ENCODE results near the gene IFT57. TPM values are rescaled to one million over a fixed set of nuclear protein-coding genes. Genes with fewer than 3 reads are reported as not detected.
A peak's percentile ranks its signal among the peaks of the same experiment; 100 is the strongest.
"Not testable (repeated sequence)": the region's sequence is repeated elsewhere in the genome, so short reads cannot be mapped to it uniquely, and the experiment has no call there.

IFT57 gene
- 10 to 100 TPM; 19.6 to 23.0 TPM for total RNA-seq

- Mint-ChIP-seq H3K27ac (peak within 1 kb of the TSS; percentile 95), H3K4me1 (ENCODE audit: low read depth) (peaks cover 58% of the 10 kb centered on the region), H3K9me3 (no peaks in the 10 kb centered on the region), H3K36me3 (ENCODE audit: insufficient read depth in 2 of 2) (peaks cover 1 to 3% of the 10 kb centered on the region in 2 donors), H3K27me3 (ENCODE audit: low read depth) (no peaks in the 10 kb centered on the region), H3K4me3 (peak within 1 kb of the TSS; percentile 96 to 99)
- ATAC-seq (replicated peaks in 1 of 2) (peak; percentile 90 to 91), DNase-seq (peak; percentile 93 to 94)
Measured at GRCh38 chr3:108221911-108222852, at the start of gene IFT57. TSS of gene IFT57 (minus strand) at chr3:108222424. CDS start at chr3:108222322, 102 bp downstream.

GRCh38 chr3:108271626-108272025 is 49.4 kb upstream of the IFT57 start:
- Mint-ChIP-seq H3K27me3 (ENCODE audit: low read depth) (no peaks in the 10 kb centered on the region), H3K4me1 (ENCODE audit: low read depth) (no peaks in the 10 kb centered on the region), H3K4me3 (no peak overlapping the region), H3K27ac (no peak overlapping the region), H3K36me3 (ENCODE audit: insufficient read depth in 2 of 2) (peaks cover 3 to 8% of the 10 kb centered on the region in 2 donors), H3K9me3 (peaks cover 10 to 14% of the 10 kb centered on the region in 2 donors)
- no peak for ATAC-seq (replicated peaks in 1 of 2)
- DNase-seq = no peak

- H3K27me3 Mint-ChIP-seq (ENCODE audit: low read depth); DNase-seq; H3K4me3 Mint-ChIP-seq; H3K36me3 Mint-ChIP-seq (ENCODE audit: insufficient read depth in 2 of 2); H3K27ac Mint-ChIP-seq; H3K4me1 Mint-ChIP-seq (ENCODE audit: low read depth); ATAC-seq (replicated peaks in 1 of 2): not testable (repeated sequence)
- peaks cover 8 to 11% of the 10 kb centered on the region in 2 donors for H3K9me3 Mint-ChIP-seq
Measured at GRCh38 chr3:108268235-108268634, 46.0 kb upstream of the IFT57 start.

- H3K4me1 Mint-ChIP-seq (ENCODE audit: low read depth) = not testable (repeated sequence)
Measured at GRCh38 chr3:108264534-108265298, 42.5 kb upstream of the IFT57 start.

DNA sequence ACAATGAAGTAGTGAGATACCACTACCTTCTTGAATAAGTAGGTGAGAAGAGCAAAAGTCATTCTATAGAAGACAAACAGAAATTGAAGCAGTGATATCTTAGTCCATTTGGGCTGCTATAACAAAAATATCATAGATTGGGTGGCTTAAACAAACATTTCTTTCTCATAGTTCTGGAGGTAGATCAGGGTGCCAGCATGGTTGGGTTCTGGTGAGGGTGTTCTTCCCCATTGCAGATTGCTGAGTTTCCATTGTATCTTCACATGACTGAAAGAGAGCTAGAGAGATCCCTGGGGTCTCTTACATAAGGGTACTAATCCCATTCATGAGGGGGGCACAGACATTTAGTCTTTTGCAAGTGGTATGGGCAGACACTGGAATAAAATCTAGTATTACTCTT is 32.9 kb upstream of the IFT57 start:
- no peak overlapping the region for H3K4me3 Mint-ChIP-seq
- H3K9me3 Mint-ChIP-seq = peaks cover 0 to 1% of the 10 kb centered on the region in 2 donors
- no peaks in the 10 kb centered on the region for H3K4me1 Mint-ChIP-seq (ENCODE audit: low read depth)
- peaks cover 0 to 1% of the 10 kb centered on the region in 2 donors for H3K36me3 Mint-ChIP-seq (ENCODE audit: insufficient read depth in 2 of 2)
- DNase-seq (no peak), ATAC-seq (replicated peaks in 1 of 2) (no peak)
- H3K27ac Mint-ChIP-seq = no peak overlapping the region
- no peaks in the 10 kb centered on the region for H3K27me3 Mint-ChIP-seq (ENCODE audit: low read depth)

More at GRCh38 chr3:108264534-108265298, 42.5 kb upstream of the IFT57 start:
- H3K36me3 Mint-ChIP-seq (ENCODE audit: insufficient read depth in 2 of 2); H3K4me3 Mint-ChIP-seq; DNase-seq; H3K27ac Mint-ChIP-seq; H3K27me3 Mint-ChIP-seq (ENCODE audit: low read depth): not testable (repeated sequence)
- peaks cover 11 to 13% of the 10 kb centered on the region in 2 donors for H3K9me3 Mint-ChIP-seq
- ATAC-seq (replicated peaks in 1 of 2) = peak; percentile 49 to 58

GRCh38 chr3:108251844-108252243 is 29.6 kb upstream of the IFT57 start:
- Mint-ChIP-seq H3K27ac (no peak overlapping the region), H3K27me3 (ENCODE audit: low read depth) (no peaks in the 10 kb centered on the region), H3K4me1 (ENCODE audit: low read depth) (peaks cover 9% of the 10 kb centered on the region), H3K36me3 (ENCODE audit: insufficient read depth in 2 of 2) (no peaks in the 10 kb centered on the region), H3K4me3 (no peak overlapping the region), H3K9me3 (peaks cover 0 to 1% of the 10 kb centered on the region in 2 donors)
- DNase-seq (no peak), ATAC-seq (replicated peaks in 1 of 2) (peak in 1 of 2 donors; percentile 17)

DNA sequence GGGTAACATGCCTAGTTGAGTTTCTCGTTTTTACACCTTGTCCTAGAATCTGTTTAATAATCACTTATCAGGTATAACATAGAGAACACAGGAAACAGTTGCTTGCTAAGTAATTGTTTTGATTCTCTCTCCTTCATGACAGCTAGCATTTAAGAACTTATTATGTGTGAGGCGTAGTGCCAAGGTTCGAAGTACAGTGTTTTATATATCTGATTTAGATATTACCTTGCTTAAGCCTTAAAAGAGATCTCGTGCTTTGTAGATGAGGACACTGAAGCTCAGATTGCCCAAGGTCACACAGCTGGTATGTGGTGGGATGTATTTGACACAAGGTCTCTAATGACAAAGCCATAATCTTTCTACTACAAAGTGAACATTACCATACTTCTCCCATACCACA is 29.0 kb upstream of the IFT57 start:
- no peaks in the 10 kb centered on the region for H3K27me3 Mint-ChIP-seq (ENCODE audit: low read depth)
- peaks cover 0 to 1% of the 10 kb centered on the region in 2 donors for H3K9me3 Mint-ChIP-seq
- DNase-seq = no peak
- peaks cover 14% of the 10 kb centered on the region for H3K4me1 Mint-ChIP-seq (ENCODE audit: low read depth)
- no peak overlapping the region for H3K4me3 Mint-ChIP-seq
- ATAC-seq (replicated peaks in 1 of 2) = no peak
- H3K27ac Mint-ChIP-seq = no peak overlapping the region
- H3K36me3 Mint-ChIP-seq (ENCODE audit: insufficient read depth in 2 of 2) = no peaks in the 10 kb centered on the region

DNA sequence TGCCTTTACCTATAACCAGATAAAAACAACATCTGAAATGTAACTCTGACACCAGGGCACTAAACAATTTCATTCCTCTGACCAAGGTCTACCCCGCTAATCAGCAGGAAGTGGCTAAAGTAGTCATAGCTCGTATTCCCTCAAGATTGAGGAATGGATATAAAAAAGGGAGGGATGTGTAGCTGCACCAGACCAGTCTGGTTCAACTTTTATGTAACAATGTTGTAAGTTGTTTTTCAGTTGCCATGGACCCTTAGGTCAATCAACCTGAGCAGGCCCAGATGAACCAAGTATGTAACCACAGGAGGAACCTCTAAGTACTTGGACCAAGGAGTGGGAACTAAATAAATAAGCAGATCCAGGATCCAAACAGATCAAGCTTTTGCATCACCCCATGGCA is 28.4 kb upstream of the IFT57 start:
- Mint-ChIP-seq H3K27me3 (ENCODE audit: low read depth) (no peaks in the 10 kb centered on the region), H3K36me3 (ENCODE audit: insufficient read depth in 2 of 2) (peaks cover 0 to 1% of the 10 kb centered on the region in 2 donors), H3K4me1 (ENCODE audit: low read depth) (peaks cover 16% of the 10 kb centered on the region), H3K27ac (no peak overlapping the region), H3K4me3 (no peak overlapping the region), H3K9me3 (peaks cover 0 to 1% of the 10 kb centered on the region in 2 donors)
- no peak for ATAC-seq (replicated peaks in 1 of 2)
- DNase-seq = no peak

DNA sequence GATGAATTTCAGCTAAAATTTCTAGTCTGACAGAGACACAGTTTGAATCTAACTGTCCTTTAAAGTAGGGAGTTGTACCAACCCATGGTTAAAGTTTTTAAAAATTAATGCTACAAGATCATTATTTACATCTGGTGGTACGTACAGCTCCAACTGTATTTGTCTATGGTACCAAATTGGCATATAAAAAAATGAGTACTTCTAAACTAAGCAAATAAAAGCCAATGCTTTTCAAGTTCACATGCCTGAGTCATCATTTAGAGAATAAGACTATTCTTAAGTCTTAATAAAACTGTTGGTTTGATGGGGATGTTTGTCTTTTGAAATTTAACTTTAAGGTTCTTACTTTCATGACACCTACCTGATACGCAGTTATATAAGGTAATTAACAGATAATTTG is 21.0 kb upstream of the IFT57 start:
- H3K27ac Mint-ChIP-seq = no peak overlapping the region
- no peak overlapping the region for H3K4me3 Mint-ChIP-seq
- peaks cover 5 to 9% of the 10 kb centered on the region in 2 donors for H3K9me3 Mint-ChIP-seq
- ATAC-seq (replicated peaks in 1 of 2) = no peak
- H3K27me3 Mint-ChIP-seq (ENCODE audit: low read depth) = no peaks in the 10 kb centered on the region
- H3K36me3 Mint-ChIP-seq (ENCODE audit: insufficient read depth in 2 of 2) = peaks cover 2 to 8% of the 10 kb centered on the region in 2 donors
- no peak for DNase-seq
- H3K4me1 Mint-ChIP-seq (ENCODE audit: low read depth) = peaks cover 12% of the 10 kb centered on the region

GRCh38 chr3:108242776-108243175 is 20.6 kb upstream of the IFT57 start:
- Mint-ChIP-seq H3K27me3 (ENCODE audit: low read depth) (no peaks in the 10 kb centered on the region), H3K4me1 (ENCODE audit: low read depth) (peaks cover 12% of the 10 kb centered on the region), H3K36me3 (ENCODE audit: insufficient read depth in 2 of 2) (peaks cover 2 to 8% of the 10 kb centered on the region in 2 donors), H3K27ac (no peak overlapping the region), H3K9me3 (peaks cover 5 to 9% of the 10 kb centered on the region in 2 donors), H3K4me3 (no peak overlapping the region)
- no peak for ATAC-seq (replicated peaks in 1 of 2)
- no peak for DNase-seq

DNA sequence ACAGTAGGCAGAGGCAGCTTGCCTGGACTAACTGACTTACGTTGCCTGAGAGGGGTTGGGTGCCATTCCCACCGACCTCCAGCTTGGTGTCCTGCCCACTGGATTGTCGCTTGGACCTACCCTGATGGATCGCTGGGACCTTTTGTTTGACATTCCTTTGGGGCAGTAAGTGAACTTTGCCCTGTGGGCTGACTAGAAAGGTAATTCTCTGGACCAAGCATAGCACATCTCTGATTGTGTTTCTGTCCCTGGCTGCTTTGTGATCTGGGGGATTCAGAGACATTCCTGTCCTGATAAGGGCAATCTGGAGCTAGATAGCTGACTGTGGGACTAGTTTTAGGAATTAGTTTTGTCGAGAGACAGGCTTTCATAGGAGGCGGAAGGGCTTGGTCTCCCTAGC is 19.5 kb upstream of the IFT57 start:
- Mint-ChIP-seq H3K27ac (no peak overlapping the region), H3K36me3 (ENCODE audit: insufficient read depth in 2 of 2) (peaks cover 2 to 8% of the 10 kb centered on the region in 2 donors), H3K27me3 (ENCODE audit: low read depth) (no peaks in the 10 kb centered on the region), H3K4me1 (ENCODE audit: low read depth) (peaks cover 7% of the 10 kb centered on the region), H3K4me3 (no peak overlapping the region), H3K9me3 (peaks cover 5 to 9% of the 10 kb centered on the region in 2 donors)
- DNase-seq (no peak), ATAC-seq (replicated peaks in 1 of 2) (no peak)

DNA sequence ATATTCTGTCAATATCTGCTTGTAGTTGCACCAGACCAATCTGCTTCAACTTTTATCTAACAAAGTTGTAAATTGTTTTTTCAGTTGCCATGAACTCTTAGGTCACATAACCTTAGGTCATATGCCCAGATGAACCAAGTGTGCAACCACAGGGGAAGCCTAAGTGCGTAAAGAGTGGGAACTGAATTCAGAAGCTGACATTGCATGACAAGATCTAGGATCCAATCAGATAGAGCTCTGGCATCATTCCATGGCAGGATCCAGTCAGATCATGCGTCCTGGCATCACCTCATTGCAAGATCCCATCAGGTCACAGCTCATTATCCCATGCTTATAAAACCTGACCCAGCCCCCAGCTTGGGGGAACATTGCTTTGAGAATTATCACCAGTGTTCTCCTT is 18.9 kb upstream of the IFT57 start:
- Mint-ChIP-seq H3K27me3 (ENCODE audit: low read depth) (no peaks in the 10 kb centered on the region), H3K9me3 (peaks cover 5 to 9% of the 10 kb centered on the region in 2 donors), H3K36me3 (ENCODE audit: insufficient read depth in 2 of 2) (peaks cover 2 to 8% of the 10 kb centered on the region in 2 donors), H3K4me3 (no peak overlapping the region), H3K27ac (no peak overlapping the region), H3K4me1 (ENCODE audit: low read depth) (peaks cover 1% of the 10 kb centered on the region)
- DNase-seq (no peak), ATAC-seq (replicated peaks in 1 of 2) (no peak)

GRCh38 chr3:108239082-108239481 is 16.9 kb upstream of the IFT57 start:
- H3K27me3 Mint-ChIP-seq (ENCODE audit: low read depth) = no peaks in the 10 kb centered on the region
- no peak overlapping the region for H3K4me3 Mint-ChIP-seq
- no peak for ATAC-seq (replicated peaks in 1 of 2)
- H3K9me3 Mint-ChIP-seq = peaks cover 4 to 6% of the 10 kb centered on the region in 2 donors
- H3K27ac Mint-ChIP-seq = no peak overlapping the region
- no peaks in the 10 kb centered on the region for H3K4me1 Mint-ChIP-seq (ENCODE audit: low read depth)
- H3K36me3 Mint-ChIP-seq (ENCODE audit: insufficient read depth in 2 of 2) = peaks cover 0 to 3% of the 10 kb centered on the region in 2 donors
- no peak for DNase-seq

Measured in activated T-cell treated with anti-CD3 and anti-CD28 coated beads, Interleukin-2, amount 50 U/mL, for 72 hours (primary cell).